Ishikawa (cell line): ENCODE measurements around the gene AKR1B1.

Experiments used
- CEBPB ChIP-seq: IDR thresholded peaks from 2 replicates; pipeline ENCODE4 v1.6.1; 2012
- CREB1 ChIP-seq: IDR thresholded peaks from 2 replicates; pipeline ENCODE4 v1.6.1; 2012; ENCODE audit warnings: low read depth
- EGR1 ChIP-seq: IDR thresholded peaks from 2 replicates; pipeline ENCODE4 v1.6.1; 2012
- EP300 ChIP-seq: IDR thresholded peaks from 2 replicates; pipeline ENCODE4 v1.6.1; 2012; ENCODE audit warnings: borderline replicate concordance
- FOXM1 ChIP-seq: IDR thresholded peaks from 2 replicates; pipeline ENCODE4 v1.6.1; 2012; ENCODE audit warnings: low read depth, borderline replicate concordance
- MAX ChIP-seq: IDR thresholded peaks from 2 replicates; pipeline ENCODE4 v1.6.1; 2012
- NFIC ChIP-seq: IDR thresholded peaks from 2 replicates; pipeline ENCODE4 v1.6.1; 2012
- RAD21 ChIP-seq: IDR thresholded peaks from 2 replicates; pipeline ENCODE4 v1.6.1; 2012; ENCODE audit warnings: low read depth
- TAF1 ChIP-seq: IDR thresholded peaks from 2 replicates; pipeline ENCODE4 v1.6.1; 2012; ENCODE audit warnings: low read depth, mild to moderate bottlenecking
- TCF12 ChIP-seq: IDR thresholded peaks from 2 replicates; pipeline ENCODE4 v1.6.1; 2012; ENCODE audit warnings: low read depth
- TEAD4 ChIP-seq: IDR thresholded peaks from 2 replicates; pipeline ENCODE4 v1.6.1; 2012
- YY1 ChIP-seq: IDR thresholded peaks from 2 replicates; pipeline ENCODE4 v1.6.1; 2012; ENCODE audit warnings: low read depth
- ZBTB7A ChIP-seq: IDR thresholded peaks from 2 replicates; pipeline ENCODE4 v1.6.1; 2012; ENCODE audit warnings: low read depth
- TF ChIP-seq, protein P1 (sequence below): IDR thresholded peaks from 2 replicates; pipeline ENCODE4 v1.6.1; 2012; ENCODE audit warnings: low read depth, mild to moderate bottlenecking
- TF ChIP-seq, protein P2 (sequence below): IDR thresholded peaks from 2 replicates; pipeline ENCODE4 v1.6.1; 2012

The AKR1B1 gene

GRCh38 chr7:134427896-134428295 lies 31.0 kb downstream of the AKR1B1 start:
- TF ChIP-seq MAX (no peak), NFIC (no peak), TAF1 (no peak), EGR1 (no peak)
- TF ChIP-seq, protein P1, sequence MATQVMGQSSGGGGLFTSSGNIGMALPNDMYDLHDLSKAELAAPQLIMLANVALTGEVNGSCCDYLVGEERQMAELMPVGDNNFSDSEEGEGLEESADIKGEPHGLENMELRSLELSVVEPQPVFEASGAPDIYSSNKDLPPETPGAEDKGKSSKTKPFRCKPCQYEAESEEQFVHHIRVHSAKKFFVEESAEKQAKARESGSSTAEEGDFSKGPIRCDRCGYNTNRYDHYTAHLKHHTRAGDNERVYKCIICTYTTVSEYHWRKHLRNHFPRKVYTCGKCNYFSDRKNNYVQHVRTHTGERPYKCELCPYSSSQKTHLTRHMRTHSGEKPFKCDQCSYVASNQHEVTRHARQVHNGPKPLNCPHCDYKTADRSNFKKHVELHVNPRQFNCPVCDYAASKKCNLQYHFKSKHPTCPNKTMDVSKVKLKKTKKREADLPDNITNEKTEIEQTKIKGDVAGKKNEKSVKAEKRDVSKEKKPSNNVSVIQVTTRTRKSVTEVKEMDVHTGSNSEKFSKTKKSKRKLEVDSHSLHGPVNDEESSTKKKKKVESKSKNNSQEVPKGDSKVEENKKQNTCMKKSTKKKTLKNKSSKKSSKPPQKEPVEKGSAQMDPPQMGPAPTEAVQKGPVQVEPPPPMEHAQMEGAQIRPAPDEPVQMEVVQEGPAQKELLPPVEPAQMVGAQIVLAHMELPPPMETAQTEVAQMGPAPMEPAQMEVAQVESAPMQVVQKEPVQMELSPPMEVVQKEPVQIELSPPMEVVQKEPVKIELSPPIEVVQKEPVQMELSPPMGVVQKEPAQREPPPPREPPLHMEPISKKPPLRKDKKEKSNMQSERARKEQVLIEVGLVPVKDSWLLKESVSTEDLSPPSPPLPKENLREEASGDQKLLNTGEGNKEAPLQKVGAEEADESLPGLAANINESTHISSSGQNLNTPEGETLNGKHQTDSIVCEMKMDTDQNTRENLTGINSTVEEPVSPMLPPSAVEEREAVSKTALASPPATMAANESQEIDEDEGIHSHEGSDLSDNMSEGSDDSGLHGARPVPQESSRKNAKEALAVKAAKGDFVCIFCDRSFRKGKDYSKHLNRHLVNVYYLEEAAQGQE, result no peak

GRCh38 chr7:134425777-134426176 lies 33.1 kb downstream of the AKR1B1 start:
- no peak for TF ChIP-seq RAD21
- no peak for TF ChIP-seq EGR1
- no peak for TF ChIP-seq MAX
- TF ChIP-seq YY1, result no peak
- no peak for TF ChIP-seq CREB1
- TF ChIP-seq NFIC, result no peak
- TF ChIP-seq CEBPB, result no peak
- TF ChIP-seq, protein P2, sequence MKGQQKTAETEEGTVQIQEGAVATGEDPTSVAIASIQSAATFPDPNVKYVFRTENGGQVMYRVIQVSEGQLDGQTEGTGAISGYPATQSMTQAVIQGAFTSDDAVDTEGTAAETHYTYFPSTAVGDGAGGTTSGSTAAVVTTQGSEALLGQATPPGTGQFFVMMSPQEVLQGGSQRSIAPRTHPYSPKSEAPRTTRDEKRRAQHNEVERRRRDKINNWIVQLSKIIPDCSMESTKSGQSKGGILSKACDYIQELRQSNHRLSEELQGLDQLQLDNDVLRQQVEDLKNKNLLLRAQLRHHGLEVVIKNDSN, result no peak
- TF ChIP-seq EP300, result no peak
- TF ChIP-seq, protein P1, result no peak
- TF ChIP-seq FOXM1, result no peak
- no peak for TF ChIP-seq TEAD4
- TF ChIP-seq TAF1, result no peak
- no peak for TF ChIP-seq ZBTB7A

- no peak for TF ChIP-seq CEBPB
- no peak for TF ChIP-seq NFIC
- TF ChIP-seq TEAD4, result no peak
- TF ChIP-seq EGR1, result no peak
- no peak for TF ChIP-seq ZBTB7A
- TF ChIP-seq RAD21, result no peak
- no peak for TF ChIP-seq EP300
Measured at GRCh38 chr7:134422638-134423037, 36.3 kb downstream of the AKR1B1 start.

GRCh38 chr7:134422008-134422407 lies 36.9 kb downstream of the AKR1B1 start:
- TF ChIP-seq RAD21 (no peak), CEBPB (no peak), FOXM1 (no peak), TEAD4 (no peak), NFIC (no peak), YY1 (no peak), EP300 (no peak), TCF12 (no peak), MAX (no peak), CREB1 (no peak), TAF1 (no peak), EGR1 (no peak), ZBTB7A (no peak)
- TF ChIP-seq, protein P2, result no peak
- TF ChIP-seq, protein P1, result no peak

- TF ChIP-seq ZBTB7A (no peak), RAD21 (peak; percentile 84)
Measured at GRCh38 chr7:134420424-134421125, 38.3 kb downstream of the AKR1B1 start.
